Vagina (tissue), 2 donors: ENCODE data around the gene FCRL5.

Experiments
- POLR2AphosphoS5 ChIP-seq, 2 donors: sonication (generic); formaldehyde crosslinking; IDR thresholded peaks; one replicate each; pipeline ENCODE4 v1.9.0; 2017; ENCODE audit warnings: antibody characterized with exemption in 2 of 2, mild to moderate bottlenecking in 2 of 2, low read depth in 1 of 2; ENCODE audit not compliant: insufficient read depth in 1 of 2
- TF ChIP-seq, protein P1 (sequence below), 3 experiments: fragments of 450-650 bp in 2 of 3; fragments of 200-600 bp in 1 of 3; sonication (generic) in 1 of 3; IDR thresholded peaks; one replicate each; pipeline ENCODE4 v1.5.1; 2017 to 2019; ENCODE audit warnings: antibody characterized with exemption in 3 of 3, mild to moderate bottlenecking in 2 of 3, moderate library complexity in 2 of 3

DNA sequence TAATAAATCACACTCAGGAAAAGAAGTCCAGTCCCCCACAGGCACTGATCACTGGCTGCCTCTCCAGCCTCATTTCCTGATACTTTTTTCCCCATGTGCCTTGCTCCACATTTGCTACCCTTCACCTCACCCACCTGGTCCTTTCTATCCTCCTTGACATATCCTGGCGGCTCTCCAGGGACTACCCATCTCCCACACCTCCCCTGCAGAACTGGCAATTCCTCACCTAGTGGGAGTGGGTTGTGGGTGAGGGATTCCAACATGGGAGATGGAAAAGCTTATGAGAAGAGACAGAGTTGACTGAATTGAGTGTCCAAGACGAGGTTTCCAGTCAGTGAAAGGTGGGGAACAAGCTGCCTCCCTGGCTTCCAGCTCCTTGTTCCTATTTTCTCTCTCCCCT is 69.6 kb downstream of the FCRL5 start:
- TF ChIP-seq POLR2AphosphoS5 (IDR thresholded peaks at IDR 0.05; ENCODE audit: insufficient read depth in 1 of 2, low read depth in 1 of 2), result no peak
- TF ChIP-seq, protein P1, sequence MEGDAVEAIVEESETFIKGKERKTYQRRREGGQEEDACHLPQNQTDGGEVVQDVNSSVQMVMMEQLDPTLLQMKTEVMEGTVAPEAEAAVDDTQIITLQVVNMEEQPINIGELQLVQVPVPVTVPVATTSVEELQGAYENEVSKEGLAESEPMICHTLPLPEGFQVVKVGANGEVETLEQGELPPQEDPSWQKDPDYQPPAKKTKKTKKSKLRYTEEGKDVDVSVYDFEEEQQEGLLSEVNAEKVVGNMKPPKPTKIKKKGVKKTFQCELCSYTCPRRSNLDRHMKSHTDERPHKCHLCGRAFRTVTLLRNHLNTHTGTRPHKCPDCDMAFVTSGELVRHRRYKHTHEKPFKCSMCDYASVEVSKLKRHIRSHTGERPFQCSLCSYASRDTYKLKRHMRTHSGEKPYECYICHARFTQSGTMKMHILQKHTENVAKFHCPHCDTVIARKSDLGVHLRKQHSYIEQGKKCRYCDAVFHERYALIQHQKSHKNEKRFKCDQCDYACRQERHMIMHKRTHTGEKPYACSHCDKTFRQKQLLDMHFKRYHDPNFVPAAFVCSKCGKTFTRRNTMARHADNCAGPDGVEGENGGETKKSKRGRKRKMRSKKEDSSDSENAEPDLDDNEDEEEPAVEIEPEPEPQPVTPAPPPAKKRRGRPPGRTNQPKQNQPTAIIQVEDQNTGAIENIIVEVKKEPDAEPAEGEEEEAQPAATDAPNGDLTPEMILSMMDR (IDR thresholded peaks at IDR 0.05), result no peak
